Lung (tissue), 12 donors: Measurements from ENCODE around the gene CHRDL2. TPM values are rescaled to one million over a fixed set of nuclear protein-coding genes. Genes with fewer than 3 reads are reported as not detected.

Experiments used
- ATAC-seq: fragments of 200-7000 bp; cut with Tn5 transposase; one replicate; pipeline ENCODE4 v1.9.1; 2020; ENCODE audit warnings: moderate number of reproducible peaks; ENCODE audit not compliant: insufficient read depth, low FRiP score
- DNase-seq, 3 donors: peaks; one replicate each; pipeline ENCODE4 v3.0.0-alpha.2; 2013 to 2017
- H3K27ac ChIP-seq, 2 donors: one replicate each; pipeline ENCODE4 v1.5.1; 2013; ENCODE audit warnings: mild to moderate bottlenecking in 2 of 2, moderate library complexity in 2 of 2, control low read depth in 1 of 2, inconsistent platforms in 1 of 2, low read depth in 1 of 2, low read length in 1 of 2
- H3K27me3 ChIP-seq, 3 donors: one replicate each; pipeline ENCODE4 v1.5.1; 2013; ENCODE audit warnings: low read length in 2 of 3; ENCODE audit not compliant: control insufficient read depth in 3 of 3, insufficient read depth in 3 of 3
- H3K36me3 ChIP-seq, 4 donors: one replicate each; pipeline ENCODE4 v1.5.1; 2013; ENCODE audit warnings: low read length in 4 of 4, mild to moderate bottlenecking in 1 of 4, moderate library complexity in 1 of 4; ENCODE audit not compliant: control insufficient read depth in 4 of 4, insufficient read depth in 4 of 4
- H3K4me1 ChIP-seq, 5 donors: one replicate each; pipeline ENCODE4 v1.5.1; 2013; ENCODE audit warnings: low read length in 5 of 5, mild to moderate bottlenecking in 2 of 5, moderate library complexity in 1 of 5; ENCODE audit not compliant: control insufficient read depth in 5 of 5, insufficient read depth in 5 of 5
- H3K4me3 ChIP-seq: one replicate; pipeline ENCODE4 v1.5.1; 2013; ENCODE audit warnings: mild to moderate bottlenecking, control low read depth, moderate library complexity
- H3K9ac ChIP-seq, 2 donors: one replicate each; pipeline ENCODE4 v1.5.1; 2013; ENCODE audit warnings: low read length in 2 of 2, control low read depth in 1 of 2; ENCODE audit not compliant: insufficient read depth in 1 of 2
- H3K9me3 ChIP-seq, 4 donors: one replicate each; pipeline ENCODE4 v1.5.1; 2013; ENCODE audit warnings: low read length in 3 of 4, mild to moderate bottlenecking in 1 of 4, moderate library complexity in 1 of 4; ENCODE audit not compliant: control insufficient read depth in 4 of 4, insufficient read depth in 3 of 4
- WGBS, 2 donors: extraction: QIAGEN DNeasy Blood & Tissue Kit; methylation state at CpG; one replicate each; pipeline ENCODE4 v1.1.7; 2013; 5-methylcytosine and 5-hydroxymethylcytosine counted together
- polyA plus RNA-seq, 2 donors: library from polyadenylated mRNA; stranded (reverse); fragments of 200-250 nt; gene quantifications; one replicate each; pipeline ENCODE4 v1.2.1, GENCODE V29; 2013
- total RNA-seq, 2 donors: library from RNA; depleted of rRNA in 1 of 2; stranded (reverse); fragments of >200 nt in 1 of 2; gene quantifications; one replicate each; pipeline ENCODE4 v1.2.1, GENCODE V29; 2014 to 2021
- TF ChIP-seq, protein P1 (sequence below): IDR thresholded peaks from 2 replicates; pipeline ENCODE4 v1.5.1; 2012; ENCODE audit warnings: mild to moderate bottlenecking; ENCODE audit errors: control extremely low read depth, extremely low read depth
- donor health status: control.
- donor health status: control.
- donor health status: Bipolar disorder and iron deficiency.
- donor health status: healthy.
- donor health status: DM: yes; HTN: yes; CAD: no.

CHRDL2 gene
- total and polyA plus RNA-seq, 4 donors, result 1.7 to 5.9 (median 4.8) TPM

DNA sequence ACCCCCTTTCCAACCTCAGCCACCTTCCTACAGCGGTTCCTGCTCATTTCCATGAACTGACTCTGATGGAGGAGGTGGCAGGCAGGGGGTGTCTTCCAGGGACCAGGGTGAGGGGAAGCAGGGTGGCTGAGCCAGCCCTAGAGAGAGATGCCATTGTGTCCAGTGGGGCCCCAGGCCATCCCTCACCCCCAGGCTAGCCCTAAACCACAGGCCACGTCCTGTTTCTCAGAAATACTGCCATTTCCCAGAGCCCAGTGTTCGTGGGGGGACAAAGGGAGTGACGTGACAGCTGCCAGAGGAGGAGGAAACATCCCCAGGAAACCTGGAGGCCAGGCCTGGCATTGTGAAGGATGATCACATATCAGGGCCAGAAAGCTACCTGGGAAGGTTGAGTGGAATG, 39.5 kb downstream of the CHRDL2 start:
- H3K36me3 ChIP-seq, result no peaks in the 10 kb centered on the region
- 42 to 63% methylated on average over 4 of the region's 4 CpGs for WGBS, 2 donors
- DNase-seq (no peak), ATAC-seq (no peak)
- peaks cover 0 to 10% (median 0%) of the 10 kb centered on the region in 5 donors for H3K4me1 ChIP-seq
- H3K9ac ChIP-seq, result no peak overlapping the region
- H3K27ac ChIP-seq, result no peak overlapping the region
- TF ChIP-seq, protein P1, sequence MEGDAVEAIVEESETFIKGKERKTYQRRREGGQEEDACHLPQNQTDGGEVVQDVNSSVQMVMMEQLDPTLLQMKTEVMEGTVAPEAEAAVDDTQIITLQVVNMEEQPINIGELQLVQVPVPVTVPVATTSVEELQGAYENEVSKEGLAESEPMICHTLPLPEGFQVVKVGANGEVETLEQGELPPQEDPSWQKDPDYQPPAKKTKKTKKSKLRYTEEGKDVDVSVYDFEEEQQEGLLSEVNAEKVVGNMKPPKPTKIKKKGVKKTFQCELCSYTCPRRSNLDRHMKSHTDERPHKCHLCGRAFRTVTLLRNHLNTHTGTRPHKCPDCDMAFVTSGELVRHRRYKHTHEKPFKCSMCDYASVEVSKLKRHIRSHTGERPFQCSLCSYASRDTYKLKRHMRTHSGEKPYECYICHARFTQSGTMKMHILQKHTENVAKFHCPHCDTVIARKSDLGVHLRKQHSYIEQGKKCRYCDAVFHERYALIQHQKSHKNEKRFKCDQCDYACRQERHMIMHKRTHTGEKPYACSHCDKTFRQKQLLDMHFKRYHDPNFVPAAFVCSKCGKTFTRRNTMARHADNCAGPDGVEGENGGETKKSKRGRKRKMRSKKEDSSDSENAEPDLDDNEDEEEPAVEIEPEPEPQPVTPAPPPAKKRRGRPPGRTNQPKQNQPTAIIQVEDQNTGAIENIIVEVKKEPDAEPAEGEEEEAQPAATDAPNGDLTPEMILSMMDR, result no peak
- peaks cover 0 to 3% (median 0%) of the 10 kb centered on the region in 3 donors for H3K27me3 ChIP-seq
- no peak overlapping the region for H3K4me3 ChIP-seq
- no peaks in the 10 kb centered on the region for H3K9me3 ChIP-seq

DNA sequence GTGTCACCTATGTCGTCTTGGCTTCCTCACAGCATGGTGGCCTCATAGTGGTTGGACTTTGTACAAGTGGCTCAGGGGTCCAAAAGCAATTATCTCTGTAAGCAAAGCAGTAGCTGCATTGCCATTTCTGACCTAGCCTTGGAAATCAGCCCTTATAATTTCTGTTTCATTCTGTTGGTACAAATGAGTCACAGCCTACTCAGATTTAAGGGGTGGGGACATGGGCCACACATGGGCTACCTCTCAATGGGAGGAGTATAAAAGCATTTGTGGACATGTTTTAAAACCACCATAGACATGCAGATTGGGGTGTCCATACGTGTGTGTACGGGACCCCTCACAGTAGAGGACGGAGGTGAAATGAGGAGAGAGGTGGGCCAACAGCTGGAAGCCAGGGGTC, 41.6 kb downstream of the CHRDL2 start:
- H3K9ac ChIP-seq, result no peak overlapping the region
- no peaks in the 10 kb centered on the region for H3K36me3 ChIP-seq
- no peak overlapping the region for H3K4me3 ChIP-seq
- H3K4me1 ChIP-seq, result no peaks in the 10 kb centered on the region
- peaks cover 0 to 3% (median 0%) of the 10 kb centered on the region in 3 donors for H3K27me3 ChIP-seq
- DNase-seq (no peak), ATAC-seq (no peak)
- TF ChIP-seq, protein P1, result no peak
- H3K9me3 ChIP-seq, result no peaks in the 10 kb centered on the region
- H3K27ac ChIP-seq, result no peak overlapping the region
- 95 to 97% methylated on average over 4 of the region's 4 CpGs for WGBS, 2 donors

DNA sequence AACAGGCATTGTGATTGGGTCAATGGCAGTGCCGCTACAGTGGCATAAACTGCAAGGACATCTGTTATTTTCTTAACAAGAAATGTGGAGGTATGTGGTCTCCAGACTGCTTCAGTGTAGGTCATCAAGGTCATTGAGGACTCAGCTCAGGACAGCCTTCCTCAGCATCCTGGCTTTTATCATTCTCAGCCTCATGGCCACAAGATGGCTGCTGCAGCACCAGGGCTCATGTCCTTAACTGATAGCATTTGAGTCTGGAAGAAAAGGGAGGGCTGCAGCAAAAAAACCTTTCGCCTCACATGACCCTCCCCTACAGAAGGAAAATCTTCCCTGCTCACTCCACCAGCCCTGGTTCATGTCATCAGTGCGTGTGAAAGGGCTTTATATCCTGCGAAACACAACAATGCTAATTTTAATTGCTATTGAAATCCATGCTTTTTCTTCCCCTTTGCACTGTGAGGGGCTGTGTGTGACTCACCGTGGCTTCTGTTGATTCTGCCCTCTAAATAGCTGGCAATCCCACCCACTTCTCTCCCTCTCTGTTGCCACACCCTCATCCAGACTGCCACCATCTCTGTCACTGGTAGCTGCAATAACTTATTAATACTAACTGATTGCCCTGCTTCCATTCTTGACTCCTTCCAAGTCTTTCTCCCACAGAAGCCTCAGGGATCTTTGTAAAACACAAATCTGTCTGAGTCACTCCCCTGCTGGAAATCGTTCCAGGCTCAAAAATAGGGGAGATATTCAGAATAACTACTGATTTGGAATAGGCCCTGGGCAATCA, 43.8 kb downstream of the CHRDL2 start:
- Histone ChIP-seq H3K27ac (no peak overlapping the region), H3K9ac (no peak overlapping the region), H3K36me3 (no peaks in the 10 kb centered on the region), H3K4me1 (peaks cover 0 to 3% (median 0%) of the 10 kb centered on the region in 5 donors), H3K9me3 (no peaks in the 10 kb centered on the region), H3K27me3 (no peaks in the 10 kb centered on the region), H3K4me3 (no peak overlapping the region)
- 67 to 83% methylated on average over 6 of the region's 6 CpGs for WGBS, 2 donors
- ATAC-seq, result no peak
- TF ChIP-seq, protein P1, result no peak
- peak in 1 of 3 donors; percentile 1 for DNase-seq
